Uterus (tissue), 4 donors: ENCODE data around the gene THAP4. TPM values are rescaled to one million over a fixed set of nuclear protein-coding genes. Genes with fewer than 3 reads are reported as not detected.

Experiments used
- DNase-seq, 2 donors: peaks; one replicate each; pipeline ENCODE4 v3.0.0-alpha.2; 2019 to 2020
- H3K27ac ChIP-seq, 2 donors: fragments of 200-600 bp; sonication (generic); 1 replicate in 1 of 2; 2 replicates in 1 of 2; pipeline ENCODE4 v1.5.1; 2016 to 2018
- H3K27me3 ChIP-seq, 2 donors: fragments of 200-600 bp; sonication (generic); one replicate each; pipeline ENCODE4 v1.5.1; 2018 to 2019; ENCODE audit warnings: control low read depth in 1 of 2
- H3K36me3 ChIP-seq, 2 donors: fragments of 200-600 bp; sonication (generic); one replicate each; pipeline ENCODE4 v1.5.1; 2019; ENCODE audit warnings: control low read depth in 1 of 2
- H3K4me1 ChIP-seq, 2 donors: fragments of 200-600 bp; sonication (generic); one replicate each; pipeline ENCODE4 v1.5.1; 2018 to 2019; ENCODE audit warnings: control low read depth in 1 of 2
- H3K4me3 ChIP-seq, 2 donors: fragments of 200-600 bp; sonication (generic); 1 replicate in 1 of 2; 2 replicates in 1 of 2; pipeline ENCODE4 v1.5.1; 2018 to 2019; ENCODE audit warnings: mild to moderate bottlenecking in 1 of 2
- H3K9me3 ChIP-seq, 2 donors: fragments of 200-600 bp; sonication (generic); one replicate each; pipeline ENCODE4 v1.5.1; 2019; ENCODE audit warnings: control low read depth in 1 of 2
- POLR2A ChIP-seq, 2 donors: fragments of 450-650 bp; IDR thresholded peaks; one replicate each; pipeline ENCODE4 v1.6.1; 2016; ENCODE audit warnings: antibody characterized with exemption in 2 of 2, mild to moderate bottlenecking in 1 of 2, moderate library complexity in 1 of 2
- intact Hi-C: fragments of 100-400 bp; cut with DNase I; formaldehyde crosslinking; loops from one replicate; pipeline ENCODE4 v1.15.1; 2023; ENCODE audit warnings: low total_unique reads
- total RNA-seq, 4 donors: library from RNA; depleted of rRNA in 3 of 4; stranded (reverse); fragments of >200 nt in 3 of 4; gene quantifications; one replicate each; pipeline versions ENCODE4 v1.1.0 to v1.2.4, GENCODE V29; 2014 to 2023
- TF ChIP-seq, protein P1 (sequence below), 4 experiments: fragments of 200-600 bp in 2 of 4; fragments of 450-650 bp in 2 of 4; sonication (generic) in 2 of 4; IDR thresholded peaks; one replicate each; pipeline ENCODE4 v1.5.1; 2016 to 2019; ENCODE audit warnings: antibody characterized with exemption in 4 of 4, mild to moderate bottlenecking in 2 of 4, moderate library complexity in 1 of 4
- donor health status: DM: yes; HTN: yes; CAD: no.

Gene THAP4
- total RNA-seq, 4 donors from 2014 or later, result 21.2 to 42.7 (median 28.9) TPM

DNA sequence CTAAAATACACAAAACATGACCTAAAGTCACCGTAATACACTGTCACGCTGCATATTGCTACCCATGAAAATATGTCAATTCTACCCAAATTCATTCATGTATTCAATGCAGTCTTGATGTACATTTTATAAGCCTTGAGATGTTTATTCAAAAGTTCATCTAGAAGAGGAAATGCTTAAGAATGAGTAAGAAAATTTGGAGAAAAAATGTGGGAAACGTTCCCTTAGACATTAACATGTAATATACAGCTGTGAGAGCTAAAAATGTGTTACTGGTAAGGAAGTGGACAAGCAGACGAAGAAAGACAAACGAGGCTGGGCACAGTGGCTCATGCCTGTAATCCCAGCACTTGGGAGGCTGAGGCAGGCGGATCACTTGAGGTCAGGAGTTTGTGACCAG lies 37.3 kb downstream of the THAP4 start:
- no peak for DNase-seq
- intact Hi-C loops, result no loop called here
- Histone ChIP-seq H3K4me3 (no peak overlapping the region), H3K36me3 (no peaks in the 10 kb centered on the region), H3K27ac (no peak overlapping the region), H3K27me3 (no peaks in the 10 kb centered on the region), H3K4me1 (no peaks in the 10 kb centered on the region), H3K9me3 (no peaks in the 10 kb centered on the region)
- TF ChIP-seq POLR2A (IDR thresholded peaks at IDR 0.05), result no peak
- TF ChIP-seq, protein P1, sequence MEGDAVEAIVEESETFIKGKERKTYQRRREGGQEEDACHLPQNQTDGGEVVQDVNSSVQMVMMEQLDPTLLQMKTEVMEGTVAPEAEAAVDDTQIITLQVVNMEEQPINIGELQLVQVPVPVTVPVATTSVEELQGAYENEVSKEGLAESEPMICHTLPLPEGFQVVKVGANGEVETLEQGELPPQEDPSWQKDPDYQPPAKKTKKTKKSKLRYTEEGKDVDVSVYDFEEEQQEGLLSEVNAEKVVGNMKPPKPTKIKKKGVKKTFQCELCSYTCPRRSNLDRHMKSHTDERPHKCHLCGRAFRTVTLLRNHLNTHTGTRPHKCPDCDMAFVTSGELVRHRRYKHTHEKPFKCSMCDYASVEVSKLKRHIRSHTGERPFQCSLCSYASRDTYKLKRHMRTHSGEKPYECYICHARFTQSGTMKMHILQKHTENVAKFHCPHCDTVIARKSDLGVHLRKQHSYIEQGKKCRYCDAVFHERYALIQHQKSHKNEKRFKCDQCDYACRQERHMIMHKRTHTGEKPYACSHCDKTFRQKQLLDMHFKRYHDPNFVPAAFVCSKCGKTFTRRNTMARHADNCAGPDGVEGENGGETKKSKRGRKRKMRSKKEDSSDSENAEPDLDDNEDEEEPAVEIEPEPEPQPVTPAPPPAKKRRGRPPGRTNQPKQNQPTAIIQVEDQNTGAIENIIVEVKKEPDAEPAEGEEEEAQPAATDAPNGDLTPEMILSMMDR (IDR thresholded peaks at IDR 0.05), result no peak

- DNase-seq, result no peak
- no peaks in the 10 kb centered on the region for H3K36me3 ChIP-seq
- H3K27ac ChIP-seq, result no peak overlapping the region
- no peaks in the 10 kb centered on the region for H3K27me3 ChIP-seq
- no peak for TF ChIP-seq POLR2A (IDR thresholded peaks at IDR 0.05)
- TF ChIP-seq, protein P1 (IDR thresholded peaks at IDR 0.05), result peak in 3 of 4 experiments; percentile 19 to 22 (median 22)
- intact Hi-C loops, result no loop called here
- no peaks in the 10 kb centered on the region for H3K9me3 ChIP-seq
- no peaks in the 10 kb centered on the region for H3K4me1 ChIP-seq
- H3K4me3 ChIP-seq, result no peak overlapping the region
Measured at GRCh38 chr2:241598487-241598886, 38.5 kb downstream of the THAP4 start.

GRCh38 chr2:241598061-241598460 lies 38.9 kb downstream of the THAP4 start:
- no peak for TF ChIP-seq POLR2A (IDR thresholded peaks at IDR 0.05)
- TF ChIP-seq, protein P1 (IDR thresholded peaks at IDR 0.05), result no peak
- intact Hi-C loops, result no loop called here
- Histone ChIP-seq H3K36me3 (no peaks in the 10 kb centered on the region), H3K27me3 (no peaks in the 10 kb centered on the region), H3K4me3 (no peak overlapping the region), H3K4me1 (no peaks in the 10 kb centered on the region), H3K27ac (no peak overlapping the region), H3K9me3 (no peaks in the 10 kb centered on the region)
- DNase-seq, result peak in 1 of 2 donors; percentile 52

GRCh38 chr2:241597561-241597960 lies 39.4 kb downstream of the THAP4 start:
- TF ChIP-seq, protein P1 (IDR thresholded peaks at IDR 0.05), result no peak
- TF ChIP-seq POLR2A (IDR thresholded peaks at IDR 0.05), result no peak
- DNase-seq, result no peak
- Histone ChIP-seq H3K27ac (no peak overlapping the region), H3K4me3 (no peak overlapping the region), H3K9me3 (no peaks in the 10 kb centered on the region), H3K27me3 (no peaks in the 10 kb centered on the region), H3K36me3 (no peaks in the 10 kb centered on the region), H3K4me1 (no peaks in the 10 kb centered on the region)
- intact Hi-C loops, result no loop called here

DNA sequence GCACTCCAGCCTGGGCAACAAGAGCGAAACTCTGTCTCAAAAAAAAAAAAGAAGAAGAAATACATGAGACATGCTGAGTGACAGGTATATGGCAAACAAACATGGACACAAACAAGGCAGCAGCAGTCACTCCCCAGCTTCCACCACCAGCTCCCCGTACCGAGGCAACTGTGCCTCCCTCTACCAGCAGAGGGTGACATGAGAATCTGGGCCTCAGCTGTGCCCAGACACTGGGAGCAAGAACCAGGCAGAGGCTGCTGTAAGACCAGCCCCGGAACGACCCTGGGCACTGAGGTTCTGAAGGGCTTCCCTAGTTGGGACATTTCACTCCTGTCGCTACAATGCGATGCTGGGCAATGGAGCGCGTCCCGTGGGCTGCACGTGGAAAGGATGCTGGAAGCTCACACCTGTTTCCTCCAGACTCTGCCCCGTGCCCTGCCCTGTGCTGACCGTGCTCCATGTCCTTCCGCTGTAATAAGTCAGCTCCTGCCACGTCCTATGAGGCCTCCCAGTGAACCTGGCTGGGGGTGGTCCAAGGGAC lies 41.3 kb downstream of the THAP4 start:
- Histone ChIP-seq H3K27me3 (no peaks in the 10 kb centered on the region), H3K9me3 (no peaks in the 10 kb centered on the region), H3K4me3 (no peak overlapping the region), H3K36me3 (no peaks in the 10 kb centered on the region), H3K4me1 (no peaks in the 10 kb centered on the region), H3K27ac (no peak overlapping the region)
- no peak for DNase-seq
- intact Hi-C loops, result no loop called here
- TF ChIP-seq, protein P1 (IDR thresholded peaks at IDR 0.05), result no peak
- TF ChIP-seq POLR2A (IDR thresholded peaks at IDR 0.05), result no peak
